HFF-Myc (cell line): ENCODE results near the gene HSPA4.

ENCODE experiments used
- DNase-seq: peaks from one replicate; pipeline ENCODE4 v3.0.0-alpha.2; 2011; ENCODE audit warnings: low read depth; ENCODE audit errors: extremely low read depth
- H3K4me3 ChIP-seq: replicated peaks from 2 replicates; pipeline ENCODE4 v1.5.1; 2011; ENCODE audit warnings: low read depth, mild to moderate bottlenecking, control low read depth, low read length
- TF ChIP-seq, protein P1 (sequence below): IDR thresholded peaks from 2 replicates; pipeline ENCODE4 v1.5.1; 2012; ENCODE audit warnings: mild to moderate bottlenecking, low read depth, low read length, control low read depth; ENCODE audit errors: missing control alignments

The HSPA4 gene

GRCh38 chr5:133062276-133062675 lies 10.5 kb downstream of the HSPA4 start:
- TF ChIP-seq, protein P1, sequence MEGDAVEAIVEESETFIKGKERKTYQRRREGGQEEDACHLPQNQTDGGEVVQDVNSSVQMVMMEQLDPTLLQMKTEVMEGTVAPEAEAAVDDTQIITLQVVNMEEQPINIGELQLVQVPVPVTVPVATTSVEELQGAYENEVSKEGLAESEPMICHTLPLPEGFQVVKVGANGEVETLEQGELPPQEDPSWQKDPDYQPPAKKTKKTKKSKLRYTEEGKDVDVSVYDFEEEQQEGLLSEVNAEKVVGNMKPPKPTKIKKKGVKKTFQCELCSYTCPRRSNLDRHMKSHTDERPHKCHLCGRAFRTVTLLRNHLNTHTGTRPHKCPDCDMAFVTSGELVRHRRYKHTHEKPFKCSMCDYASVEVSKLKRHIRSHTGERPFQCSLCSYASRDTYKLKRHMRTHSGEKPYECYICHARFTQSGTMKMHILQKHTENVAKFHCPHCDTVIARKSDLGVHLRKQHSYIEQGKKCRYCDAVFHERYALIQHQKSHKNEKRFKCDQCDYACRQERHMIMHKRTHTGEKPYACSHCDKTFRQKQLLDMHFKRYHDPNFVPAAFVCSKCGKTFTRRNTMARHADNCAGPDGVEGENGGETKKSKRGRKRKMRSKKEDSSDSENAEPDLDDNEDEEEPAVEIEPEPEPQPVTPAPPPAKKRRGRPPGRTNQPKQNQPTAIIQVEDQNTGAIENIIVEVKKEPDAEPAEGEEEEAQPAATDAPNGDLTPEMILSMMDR: no peak
- no peak for DNase-seq
- H3K4me3 ChIP-seq: no peak overlapping the region

GRCh38 chr5:133063965-133064364 lies 12.2 kb downstream of the HSPA4 start:
- no peak for DNase-seq
- no peak overlapping the region for H3K4me3 ChIP-seq
- TF ChIP-seq, protein P1: no peak

DNA sequence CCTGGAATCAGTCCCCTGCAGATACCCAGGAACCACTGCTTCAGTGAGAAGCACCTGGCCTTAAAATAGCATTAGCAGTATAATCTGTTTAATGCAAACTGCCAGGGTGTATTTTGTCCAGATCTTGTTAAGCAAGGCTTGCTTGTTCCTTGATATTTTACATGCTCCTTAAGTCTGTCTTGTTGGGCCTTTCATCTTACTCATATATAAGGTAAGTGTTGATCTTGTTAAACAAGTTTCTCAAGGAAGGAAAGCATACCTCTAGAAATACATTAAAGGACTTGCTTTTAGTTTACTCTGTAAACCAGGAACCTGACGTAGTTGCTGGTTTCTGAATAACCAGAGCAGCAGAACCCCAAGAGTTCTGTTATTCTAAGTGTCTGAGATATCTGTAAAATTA lies 13.7 kb downstream of the HSPA4 start:
- TF ChIP-seq, protein P1: no peak
- H3K4me3 ChIP-seq: no peak overlapping the region
- no peak for DNase-seq

- TF ChIP-seq, protein P1: no peak
- no peak overlapping the region for H3K4me3 ChIP-seq
- no peak for DNase-seq
These were observed 14.2 kb downstream of the HSPA4 start for GRCh38 chr5:133066045-133066444.

GRCh38 chr5:133072021-133072420 lies 20.2 kb downstream of the HSPA4 start:
- H3K4me3 ChIP-seq: no peak overlapping the region
- TF ChIP-seq, protein P1: no peak
- DNase-seq: no peak

DNA sequence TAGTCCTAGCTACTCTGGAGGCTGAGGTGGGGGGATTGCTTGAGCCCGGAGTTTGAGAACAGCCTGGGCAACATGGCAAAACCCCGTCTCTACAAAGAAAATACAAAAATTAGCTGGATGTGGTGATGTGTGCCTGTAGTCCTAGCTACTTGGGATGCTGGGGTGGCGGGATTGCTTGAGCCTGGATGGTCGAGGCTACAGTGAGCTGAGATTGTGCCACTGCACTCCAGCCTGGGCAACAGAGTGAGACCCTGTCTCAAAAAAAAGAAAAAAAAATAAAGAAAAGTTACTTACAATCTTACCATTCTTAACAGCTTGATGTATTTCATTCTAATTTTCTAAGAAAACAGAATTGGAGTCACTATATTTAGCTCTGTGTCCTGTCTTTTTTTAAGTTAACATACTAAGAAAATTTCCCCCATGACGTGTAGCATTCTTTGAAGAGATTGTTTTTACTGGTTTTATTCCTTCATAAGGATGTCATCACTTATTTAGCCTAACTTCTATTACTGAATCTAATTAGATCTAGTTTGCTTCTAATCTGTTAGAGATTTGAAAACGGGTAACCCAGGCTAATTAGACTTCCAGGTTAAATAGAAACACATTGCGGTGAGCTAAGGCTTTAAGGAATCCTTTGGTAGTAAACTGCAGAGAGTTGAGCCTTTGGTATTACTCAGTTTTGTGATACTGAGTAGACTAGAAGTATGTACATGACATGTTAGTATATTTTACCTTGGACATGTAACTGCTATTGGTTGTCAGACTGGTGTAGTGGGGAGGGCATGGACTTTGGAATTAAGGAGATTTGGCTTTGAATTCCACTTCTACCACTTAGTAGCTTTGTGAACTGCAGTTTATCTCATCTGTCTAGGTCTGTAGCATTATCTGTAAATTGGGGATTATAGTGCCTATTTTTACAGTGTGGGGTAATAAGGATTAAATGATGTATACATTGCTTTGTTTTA lies 24.0 kb downstream of the HSPA4 start:
- H3K4me3 ChIP-seq: no peak overlapping the region
- TF ChIP-seq, protein P1: no peak
- no peak for DNase-seq
